Panc1 (cell line): ENCODE results near the gene PLXNC1. TPM values are rescaled to one million over a fixed set of nuclear protein-coding genes. Genes with fewer than 3 reads are reported as not detected.

Source experiments
- ATAC-seq: fragments of 200-7000 bp; cut with Tn5 transposase; 2 replicates; pipeline ENCODE4 v1.9.1; 2020; ENCODE audit warnings: mild to moderate bottlenecking, moderate library complexity
- BruUV-seq: library from RNA; stranded (reverse); fragments of 400-500 nt; replicated peaks from 2 replicates; lab custom pipeline; 2021; lab: Mats Ljungman, UMichigan
- CTCF ChIA-PET: fragments of 300-600 bp; sonication (Branson Sonifier 250); formaldehyde crosslinking; loops from one replicate; lab custom pipeline; 2022; ENCODE audit warnings: antibody characterized with exemption; lab: Charles Lee
- POLR2A ChIA-PET: fragments of 300-600 bp; sonication (Branson Sonifier 250); formaldehyde crosslinking; loops from one replicate; lab custom pipeline; 2022; ENCODE audit warnings: antibody characterized with exemption; lab: Charles Lee
- DNase-seq: peaks from one replicate; pipeline ENCODE4 v3.0.0-alpha.2; 2010; ENCODE audit warnings: low read depth, low spot score
- H3K27ac ChIP-seq: 2 replicates; pipeline ENCODE4 v1.5.1; 2011; ENCODE audit warnings: mild to moderate bottlenecking, low read length, inconsistent platforms
- H3K27me3 ChIP-seq: fragments of 200-500 bp; sonication (Bioruptor generic); 2 replicates; pipeline ENCODE4 v1.6.0; 2014; ENCODE audit warnings: low read length, inconsistent platforms; ENCODE audit not compliant: control insufficient read depth, insufficient read depth
- H3K36me3 ChIP-seq: fragments of 200-500 bp; sonication (Bioruptor generic); 2 replicates; pipeline ENCODE4 v1.5.1; 2014; ENCODE audit warnings: inconsistent platforms, mild to moderate bottlenecking, low read length, moderate library complexity; ENCODE audit not compliant: control insufficient read depth, insufficient read depth
- H3K4me1 ChIP-seq: 2 replicates; pipeline ENCODE4 v1.5.1; 2011; ENCODE audit warnings: inconsistent platforms, mild to moderate bottlenecking, low read length, moderate library complexity; ENCODE audit not compliant: control insufficient read depth, insufficient read depth
- H3K4me3 ChIP-seq, 2 experiments: 2 replicates each; pipeline ENCODE4 v1.5.1; 2011 to 2012; ENCODE audit warnings: low read depth in 2 of 2, low read length in 2 of 2, mild to moderate bottlenecking in 2 of 2, inconsistent platforms in 1 of 2, moderate library complexity in 1 of 2
- H3K9me3 ChIP-seq: fragments of 200-500 bp; sonication (Bioruptor generic); 2 replicates; pipeline ENCODE4 v1.5.1; 2014; ENCODE audit warnings: low read depth, mild to moderate bottlenecking, inconsistent platforms, low read length, moderate library complexity; ENCODE audit not compliant: control insufficient read depth, insufficient read depth
- CTCF ChIP-seq: fragments of 450-650 bp; IDR thresholded peaks from 2 replicates; pipeline ENCODE4 v1.5.1; 2017; ENCODE audit warnings: mild to moderate bottlenecking
- POLR2AphosphoS5 ChIP-seq: IDR thresholded peaks from 2 replicates; pipeline ENCODE4 v1.6.1; 2012; ENCODE audit warnings: mild to moderate bottlenecking, low read depth, low read length, moderate library complexity
- REST ChIP-seq, 2 experiments: IDR thresholded peaks; 2 replicates each; pipeline ENCODE4 v1.6.1; 2011 to 2012; ENCODE audit warnings: low read depth in 2 of 2, control low read depth in 1 of 2, low read length in 1 of 2, mild to moderate bottlenecking in 1 of 2, moderate library complexity in 1 of 2; ENCODE audit not compliant: insufficient read depth in 1 of 2
- SIN3A ChIP-seq: IDR thresholded peaks from 2 replicates; pipeline ENCODE4 v1.6.1; 2012; ENCODE audit warnings: low read depth, mild to moderate bottlenecking, low read length, moderate library complexity, borderline replicate concordance; ENCODE audit not compliant: insufficient read depth
- TCF7L2 ChIP-seq: IDR thresholded peaks from 2 replicates; pipeline ENCODE4 v1.6.1; 2011; ENCODE audit warnings: mild to moderate bottlenecking, low read depth, low read length, inconsistent platforms
- in situ Hi-C: cut with HindIII; loops from 2 replicates; pipeline ENCODE4 v1.10.0; 2016; ENCODE audit warnings: low sequenced_read_pairs, low pct_unique_long_range_greater_than_20kb
- intact Hi-C: fragments of 100-400 bp; cut with micrococcal nuclease; formaldehyde crosslinking; loops from one replicate; pipeline ENCODE4 v1.10.0; 2022; ENCODE audit not compliant: unreplicated experiment
- total RNA-seq: library from RNA; stranded (reverse); gene quantifications from one replicate; pipeline ENCODE4 v1.2.1, GENCODE V29; 2021; ENCODE audit not compliant: unreplicated experiment

The PLXNC1 gene
- total RNA-seq, 1 experiment from 2014 or later = 0.57 TPM

GRCh38 chr12:94099632-94100031 is 48.7 kb upstream of the PLXNC1 start:
- in situ Hi-C loops (no loop called here), intact Hi-C loops (loop anchor here (5.0 to 10.0 kb wide), 2 partner anchors 597 to 675 kb away; no protein-coding TSS in a partner anchor)
- peaks cover 22% of the 10 kb centered on the region for H3K4me1 ChIP-seq
- no peaks in the 10 kb centered on the region for H3K27me3 ChIP-seq
- no peak overlapping the region for H3K4me3 ChIP-seq
- H3K9me3 ChIP-seq = no peaks in the 10 kb centered on the region
- ChIA-PET CTCF (interaction anchor here (0.6 to 3.2 kb wide), 3 partner anchors 332 to 597 kb away, joined by 3 to 38 read pairs (median 13); no protein-coding TSS in a partner anchor), POLR2A (no interaction called here)
- ATAC-seq = peak; percentile 27; the same call in 1 of the 2 replicates
- TF ChIP-seq CTCF = no peak
- no peak for TF ChIP-seq POLR2AphosphoS5
- TF ChIP-seq REST (IDR thresholded peaks at IDR 0.05; ENCODE audit: insufficient read depth in 1 of 2, low read depth in 2 of 2, low read length in 1 of 2) = no peak
- TF ChIP-seq SIN3A = no peak
- TF ChIP-seq TCF7L2 = no peak
- no TSS peak for BruUV-seq
- peak overlapping the region; percentile 49; the same call in 1 of the 2 replicates for H3K27ac ChIP-seq
- no peaks in the 10 kb centered on the region for H3K36me3 ChIP-seq
- DNase-seq = peak; percentile 33

GRCh38 chr12:94100211-94100627 is 48.2 kb upstream of the PLXNC1 start:
- ChIA-PET CTCF (interaction anchor here (0.6 to 3.2 kb wide), 7 partner anchors 9 to 681 kb away, joined by 3 to 38 read pairs (median 4); no protein-coding TSS in a partner anchor), POLR2A (no interaction called here)
- H3K36me3 ChIP-seq = no peaks in the 10 kb centered on the region
- H3K27me3 ChIP-seq = no peaks in the 10 kb centered on the region
- H3K27ac ChIP-seq = peak overlapping the region; percentile 49
- peak overlapping the region in 1 of 2 experiments; percentile 30; a peak in 2 of 4 replicates for H3K4me3 ChIP-seq
- no peaks in the 10 kb centered on the region for H3K9me3 ChIP-seq
- DNase-seq (peak; percentile 67), ATAC-seq (0 out of 2 replicates have a peak, but pooled peaks have one; percentile 6)
- H3K4me1 ChIP-seq = peaks cover 22% of the 10 kb centered on the region
- TF ChIP-seq TCF7L2 (no peak), SIN3A (no peak), CTCF (no peak), POLR2AphosphoS5 (no peak), REST (IDR thresholded peaks at IDR 0.05; ENCODE audit: insufficient read depth in 1 of 2, low read depth in 2 of 2, low read length in 1 of 2) (no peak)
- BruUV-seq = no TSS peak
- intact Hi-C loops = loop anchor here (5.0 to 10.0 kb wide), 2 partner anchors 598 to 675 kb away; no protein-coding TSS in a partner anchor
- in situ Hi-C loops = no loop called here
